ENCODE results near the gene TRABD2B. TPM values are rescaled to one million over a fixed set of nuclear protein-coding genes. Genes with fewer than 3 reads are reported as not detected.

The TRABD2B gene
- total and polyA plus RNA-seq, 2 of the 13 experiments (the other 11 are each of a cell fraction or from before 2014, with no cell fraction given) = 0.04 TPM; not detected in 1

GRCh38 chr1:47866601-47867437 is 130.4 kb downstream of the TRABD2B start (continued):
- TF ChIP-seq POGK (CRISPR knock-in tag; conservative IDR thresholded peaks at IDR 0.05) (0 out of 2 replicates have a peak, but pooled peaks have one; percentile 12), AHR (CRISPR knock-in tag; IDR thresholded peaks at IDR 0.05) (no peak), SPEN (CRISPR knock-in tag; IDR thresholded peaks at IDR 0.05; ENCODE audit: low read depth) (peak; percentile 74; the same call in 1 of the 2 replicates), ZNF563 (CRISPR knock-in tag; IDR thresholded peaks at IDR 0.05) (0 out of 2 replicates have a peak, but pooled peaks have one; percentile 19), SKI (IDR thresholded peaks at IDR 0.05; ENCODE audit: partially characterized antibody) (no peak), ZNF512B (CRISPR knock-in tag; IDR thresholded peaks at IDR 0.05; ENCODE audit: borderline replicate concordance) (peak; percentile 92; the same call in 1 of the 2 replicates), ISX (CRISPR knock-in tag; conservative IDR thresholded peaks at IDR 0.05) (no peak), CHCHD3 (CRISPR knock-in tag; IDR thresholded peaks at IDR 0.05) (no peak), MTA1 (CRISPR knock-in tag; IDR thresholded peaks at IDR 0.05; ENCODE audit: borderline replicate concordance) (peak; percentile 80), CBX5 (CRISPR knock-in tag; IDR thresholded peaks at IDR 0.05; ENCODE audit: borderline replicate concordance) (peak; percentile 84; the same call in 1 of the 2 replicates)
- TF ChIP-seq, protein P1, sequence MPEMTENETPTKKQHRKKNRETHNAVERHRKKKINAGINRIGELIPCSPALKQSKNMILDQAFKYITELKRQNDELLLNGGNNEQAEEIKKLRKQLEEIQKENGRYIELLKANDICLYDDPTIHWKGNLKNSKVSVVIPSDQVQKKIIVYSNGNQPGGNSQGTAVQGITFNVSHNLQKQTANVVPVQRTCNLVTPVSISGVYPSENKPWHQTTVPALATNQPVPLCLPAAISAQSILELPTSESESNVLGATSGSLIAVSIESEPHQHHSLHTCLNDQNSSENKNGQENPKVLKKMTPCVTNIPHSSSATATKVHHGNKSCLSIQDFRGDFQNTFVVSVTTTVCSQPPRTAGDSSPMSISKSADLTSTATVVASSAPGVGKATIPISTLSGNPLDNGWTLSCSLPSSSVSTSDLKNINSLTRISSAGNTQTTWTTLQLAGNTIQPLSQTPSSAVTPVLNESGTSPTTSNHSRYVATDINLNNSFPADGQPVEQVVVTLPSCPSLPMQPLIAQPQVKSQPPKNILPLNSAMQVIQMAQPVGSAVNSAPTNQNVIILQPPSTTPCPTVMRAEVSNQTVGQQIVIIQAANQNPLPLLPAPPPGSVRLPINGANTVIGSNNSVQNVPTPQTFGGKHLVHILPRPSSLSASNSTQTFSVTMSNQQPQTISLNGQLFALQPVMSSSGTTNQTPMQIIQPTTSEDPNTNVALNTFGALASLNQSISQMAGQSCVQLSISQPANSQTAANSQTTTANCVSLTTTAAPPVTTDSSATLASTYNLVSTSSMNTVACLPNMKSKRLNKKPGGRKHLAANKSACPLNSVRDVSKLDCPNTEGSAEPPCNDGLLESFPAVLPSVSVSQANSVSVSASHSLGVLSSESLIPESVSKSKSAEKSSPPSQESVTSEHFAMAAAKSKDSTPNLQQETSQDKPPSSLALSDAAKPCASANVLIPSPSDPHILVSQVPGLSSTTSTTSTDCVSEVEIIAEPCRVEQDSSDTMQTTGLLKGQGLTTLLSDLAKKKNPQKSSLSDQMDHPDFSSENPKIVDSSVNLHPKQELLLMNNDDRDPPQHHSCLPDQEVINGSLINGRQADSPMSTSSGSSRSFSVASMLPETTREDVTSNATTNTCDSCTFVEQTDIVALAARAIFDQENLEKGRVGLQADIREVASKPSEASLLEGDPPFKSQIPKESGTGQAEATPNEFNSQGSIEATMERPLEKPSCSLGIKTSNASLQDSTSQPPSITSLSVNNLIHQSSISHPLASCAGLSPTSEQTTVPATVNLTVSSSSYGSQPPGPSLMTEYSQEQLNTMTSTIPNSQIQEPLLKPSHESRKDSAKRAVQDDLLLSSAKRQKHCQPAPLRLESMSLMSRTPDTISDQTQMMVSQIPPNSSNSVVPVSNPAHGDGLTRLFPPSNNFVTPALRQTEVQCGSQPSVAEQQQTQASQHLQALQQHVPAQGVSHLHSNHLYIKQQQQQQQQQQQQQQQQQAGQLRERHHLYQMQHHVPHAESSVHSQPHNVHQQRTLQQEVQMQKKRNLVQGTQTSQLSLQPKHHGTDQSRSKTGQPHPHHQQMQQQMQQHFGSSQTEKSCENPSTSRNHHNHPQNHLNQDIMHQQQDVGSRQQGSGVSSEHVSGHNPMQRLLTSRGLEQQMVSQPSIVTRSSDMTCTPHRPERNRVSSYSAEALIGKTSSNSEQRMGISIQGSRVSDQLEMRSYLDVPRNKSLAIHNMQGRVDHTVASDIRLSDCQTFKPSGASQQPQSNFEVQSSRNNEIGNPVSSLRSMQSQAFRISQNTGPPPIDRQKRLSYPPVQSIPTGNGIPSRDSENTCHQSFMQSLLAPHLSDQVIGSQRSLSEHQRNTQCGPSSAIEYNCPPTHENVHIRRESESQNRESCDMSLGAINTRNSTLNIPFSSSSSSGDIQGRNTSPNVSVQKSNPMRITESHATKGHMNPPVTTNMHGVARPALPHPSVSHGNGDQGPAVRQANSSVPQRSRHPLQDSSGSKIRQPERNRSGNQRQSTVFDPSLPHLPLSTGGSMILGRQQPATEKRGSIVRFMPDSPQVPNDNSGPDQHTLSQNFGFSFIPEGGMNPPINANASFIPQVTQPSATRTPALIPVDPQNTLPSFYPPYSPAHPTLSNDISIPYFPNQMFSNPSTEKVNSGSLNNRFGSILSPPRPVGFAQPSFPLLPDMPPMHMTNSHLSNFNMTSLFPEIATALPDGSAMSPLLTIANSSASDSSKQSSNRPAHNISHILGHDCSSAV (CRISPR knock-in tag; IDR thresholded peaks at IDR 0.05; ENCODE audit: borderline replicate concordance) = no peak
- TF ChIP-seq, protein P2, sequence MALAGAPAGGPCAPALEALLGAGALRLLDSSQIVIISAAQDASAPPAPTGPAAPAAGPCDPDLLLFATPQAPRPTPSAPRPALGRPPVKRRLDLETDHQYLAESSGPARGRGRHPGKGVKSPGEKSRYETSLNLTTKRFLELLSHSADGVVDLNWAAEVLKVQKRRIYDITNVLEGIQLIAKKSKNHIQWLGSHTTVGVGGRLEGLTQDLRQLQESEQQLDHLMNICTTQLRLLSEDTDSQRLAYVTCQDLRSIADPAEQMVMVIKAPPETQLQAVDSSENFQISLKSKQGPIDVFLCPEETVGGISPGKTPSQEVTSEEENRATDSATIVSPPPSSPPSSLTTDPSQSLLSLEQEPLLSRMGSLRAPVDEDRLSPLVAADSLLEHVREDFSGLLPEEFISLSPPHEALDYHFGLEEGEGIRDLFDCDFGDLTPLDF (CRISPR knock-in tag; IDR thresholded peaks at IDR 0.05) = 0 out of 2 replicates have a peak, but pooled peaks have one; percentile 15
